Measurements from ENCODE around the gene ASB14. TPM values are rescaled to one million over a fixed set of nuclear protein-coding genes. Genes with fewer than 3 reads are reported as not detected.

Gene ASB14
- total RNA-seq (2022; extraction: Qiagen RNA extraction): not detected in 5 replicates

GRCh38 chr3:57292159-57292896 is at the start of gene ASB14:
ASB14 (minus strand) TSS chr3:57292685; CDS start chr3:57292033, 652 bp downstream.

GRCh38 chr3:57227204-57227929 is 65.1 kb downstream of the ASB14 start, which contains the start of gene APPL1:
APPL1 (plus strand) TSS chr3:57227729; CDS start chr3:57227884, 155 bp downstream.

Other genes with a start within 250 kb of the ASB14 start
- gene SPATA12, start 232.0 kb downstream of the ASB14 start, total RNA-seq (2022; extraction: Qiagen RNA extraction): 0.32 to 0.53 TPM (median 0.47 TPM) in 5 replicates
- gene IL17RD, start 127.3 kb downstream of the ASB14 start, total RNA-seq (2022; extraction: Qiagen RNA extraction): 0.47 to 1.3 TPM (median 1.0 TPM) in 5 replicates
- 0.12 to 0.43 TPM (median 0.24 TPM) in 4 of 5 replicates, not detected in the other for gene HESX1, start 92.7 kb downstream of the ASB14 start, total RNA-seq (2022; extraction: Qiagen RNA extraction)
- 12.2 to 17.8 TPM (median 17.1 TPM) in 5 replicates for gene APPL1, start 65.0 kb downstream of the ASB14 start, total RNA-seq (2022; extraction: Qiagen RNA extraction)